Left ventricle myocardium inferior (tissue), 1 donor: ENCODE data around the gene PSD. TPM values are rescaled to one million over a fixed set of nuclear protein-coding genes. Genes with fewer than 3 reads are reported as not detected.

Source experiments
- DNase-seq: peaks from one replicate; pipeline ENCODE4 v3.0.0-alpha.2; 2020
- H3K27ac ChIP-seq: fragments of 200-600 bp; replicated peaks from 2 replicates; pipeline ENCODE4 v1.8.0; 2021
- H3K27me3 ChIP-seq: fragments of 200-600 bp; 2 replicates; pipeline ENCODE4 v1.8.0; 2021; ENCODE audit warnings: low read depth
- H3K36me3 ChIP-seq: fragments of 200-600 bp; 2 replicates; pipeline ENCODE4 v1.8.0; 2021
- H3K4me1 ChIP-seq: fragments of 200-600 bp; 2 replicates; pipeline ENCODE4 v1.8.0; 2021
- H3K4me3 ChIP-seq: fragments of 200-600 bp; 2 replicates; pipeline ENCODE4 v1.8.0; 2021; ENCODE audit warnings: mild to moderate bottlenecking, moderate library complexity
- H3K9me3 ChIP-seq: fragments of 200-600 bp; replicated peaks from 2 replicates; pipeline ENCODE4 v1.8.0; 2021
- CTCF ChIP-seq: fragments of 200-600 bp; IDR thresholded peaks from 2 replicates; pipeline ENCODE4 v1.8.0; 2021; ENCODE audit warnings: antibody characterized with exemption, mild to moderate bottlenecking, borderline replicate concordance
- intact Hi-C: fragments of 100-400 bp; cut with micrococcal nuclease; formaldehyde crosslinking; loops from one replicate; pipeline ENCODE4 v1.11.0; 2022
- total RNA-seq: library from RNA; stranded (reverse); fragmentation: NEBNext Ultra II Directional; extraction: Animal tissue kit (Norgen Biotek cat#: 25700); gene quantifications from one replicate; pipeline ENCODE4 v1.2.1, GENCODE V29; 2021
- donor health status: DM: no; HTN: yes; CAD: no; lungs with severe emphysema.

PSD gene
- total RNA-seq, 1 donor from 2014 or later, result 0.93 TPM

DNA sequence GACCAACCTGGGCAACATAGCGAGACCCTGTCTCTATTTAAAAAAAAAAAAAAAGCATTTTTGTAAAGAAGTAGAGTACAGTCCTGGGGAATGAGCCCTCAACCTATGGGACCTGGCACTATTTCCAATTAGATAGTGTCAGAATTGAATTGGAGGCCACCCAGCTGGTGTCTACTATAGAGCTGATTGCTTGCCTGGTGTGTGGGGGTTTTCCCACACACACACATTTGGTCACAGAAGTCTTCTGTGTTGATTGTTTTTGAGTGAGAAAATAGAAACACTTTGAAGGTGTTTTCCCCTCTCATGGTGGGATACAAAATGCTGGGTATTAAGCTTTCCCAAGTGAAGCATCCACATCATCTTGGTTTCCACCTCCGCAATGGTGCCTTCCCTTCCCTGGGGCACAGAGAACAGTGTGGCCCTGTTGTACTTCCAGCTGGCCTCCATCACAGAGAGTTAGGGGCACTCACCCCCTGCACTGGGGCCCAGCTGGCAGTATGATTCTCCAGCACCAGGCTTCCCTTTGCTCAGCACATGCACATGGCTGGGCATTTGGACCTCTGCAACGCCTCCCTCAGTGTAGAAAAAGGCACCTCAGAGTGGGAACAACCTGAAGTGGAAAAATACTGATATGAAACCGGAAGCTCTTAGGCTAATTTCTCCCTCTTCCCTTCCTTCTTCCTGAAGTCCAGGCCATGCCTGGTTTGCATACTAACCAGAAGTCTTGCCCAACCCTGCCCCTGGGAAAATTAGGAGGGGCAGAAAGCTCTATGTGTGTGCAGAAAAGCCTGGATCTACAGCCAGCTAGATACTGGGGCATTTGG lies 33.8 kb downstream of the PSD start:
- no peak overlapping the region for H3K27ac ChIP-seq
- H3K27me3 ChIP-seq, result no peaks in the 10 kb centered on the region
- H3K4me1 ChIP-seq, result no peaks in the 10 kb centered on the region
- TF ChIP-seq CTCF, result no peak
- no peaks in the 10 kb centered on the region for H3K9me3 ChIP-seq
- H3K4me3 ChIP-seq, result no peak overlapping the region
- peaks cover 33% of the 10 kb centered on the region for H3K36me3 ChIP-seq
- no peak for DNase-seq
- intact Hi-C loops, result no loop called here

GRCh38 chr10:102384053-102384452 lies 34.5 kb downstream of the PSD start:
- DNase-seq, result no peak
- TF ChIP-seq CTCF, result no peak
- Histone ChIP-seq H3K27ac (no peak overlapping the region), H3K9me3 (no peaks in the 10 kb centered on the region), H3K27me3 (no peaks in the 10 kb centered on the region), H3K4me1 (no peaks in the 10 kb centered on the region), H3K4me3 (no peak overlapping the region), H3K36me3 (peaks cover 40% of the 10 kb centered on the region)
- intact Hi-C loops, result no loop called here

DNA sequence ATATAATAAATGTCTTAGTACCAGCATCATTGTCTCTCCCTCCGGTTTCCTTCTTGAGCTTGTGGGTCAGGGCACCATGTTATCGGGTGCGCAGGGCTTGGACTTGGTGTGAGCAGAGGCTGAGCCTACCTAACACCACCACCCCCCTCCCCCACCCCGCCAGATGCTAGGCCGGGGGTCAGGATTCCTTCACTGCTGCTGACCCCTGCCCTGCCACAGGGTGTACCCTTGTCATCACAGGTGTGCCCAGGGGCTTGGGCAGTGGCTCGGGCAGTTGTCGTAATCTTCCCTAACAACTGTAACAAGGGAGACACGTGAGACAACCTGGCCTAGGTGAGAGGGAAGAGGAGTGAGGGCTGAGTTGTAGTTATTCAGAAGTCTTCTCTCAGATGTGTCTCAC lies 35.7 kb downstream of the PSD start:
- Histone ChIP-seq H3K4me3 (no peak overlapping the region), H3K27ac (no peak overlapping the region), H3K27me3 (no peaks in the 10 kb centered on the region), H3K9me3 (no peaks in the 10 kb centered on the region), H3K36me3 (peaks cover 52% of the 10 kb centered on the region), H3K4me1 (no peaks in the 10 kb centered on the region)
- TF ChIP-seq CTCF, result no peak
- no peak for DNase-seq
- intact Hi-C loops, result no loop called here

DNA sequence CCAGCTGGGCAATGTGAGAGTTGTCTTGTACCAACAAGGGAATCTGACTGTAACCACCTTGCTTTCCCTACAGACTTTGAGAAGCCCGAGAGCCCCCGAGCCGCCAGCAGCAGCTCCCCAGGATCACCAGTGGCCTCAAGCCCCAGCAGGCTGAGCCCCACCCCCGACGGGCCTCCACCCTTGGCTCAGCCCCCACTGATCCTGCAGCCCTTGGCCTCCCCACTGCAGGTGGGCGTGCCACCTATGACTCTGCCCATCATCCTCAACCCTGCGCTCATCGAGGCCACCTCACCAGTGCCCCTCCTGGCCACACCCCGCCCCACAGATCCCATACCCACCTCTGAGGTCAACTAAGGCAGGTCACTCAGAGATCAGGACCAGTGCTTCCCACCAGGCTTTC lies 36.6 kb downstream of the PSD start:
- intact Hi-C loops, result no loop called here
- Histone ChIP-seq H3K27ac (no peak overlapping the region), H3K36me3 (peaks cover 61% of the 10 kb centered on the region), H3K9me3 (no peaks in the 10 kb centered on the region), H3K4me1 (no peaks in the 10 kb centered on the region), H3K27me3 (no peaks in the 10 kb centered on the region), H3K4me3 (no peak overlapping the region)
- DNase-seq, result no peak
- TF ChIP-seq CTCF, result no peak

GRCh38 chr10:102379383-102379782 lies 39.2 kb downstream of the PSD start:
- Histone ChIP-seq H3K4me3 (no peak overlapping the region), H3K27ac (no peak overlapping the region), H3K36me3 (peaks cover 87% of the 10 kb centered on the region), H3K9me3 (no peaks in the 10 kb centered on the region), H3K4me1 (no peaks in the 10 kb centered on the region), H3K27me3 (no peaks in the 10 kb centered on the region)
- no peak for TF ChIP-seq CTCF
- DNase-seq, result no peak
- intact Hi-C loops, result no loop called here
